ENCODE data around the gene PRKACB. TPM values are rescaled to one million over a fixed set of nuclear protein-coding genes. Genes with fewer than 3 reads are reported as not detected.

The PRKACB gene
- total RNA-seq, 2 experiments from 2014 or later = 49.7 to 52.4 TPM

GRCh38 chr1:84255582-84255981 lies 111.5 kb downstream of the PRKACB start:
- POLR2A ChIA-PET = no interaction called here
- Histone ChIP-seq H3K9me3 (ENCODE audit: control insufficient read depth in 1 of 2, insufficient read depth in 1 of 2, low read length in 2 of 2) (no peaks in the 10 kb centered on the region), H3K27ac (ENCODE audit: low read depth in 1 of 2, low read length in 2 of 2) (no peak overlapping the region), H3K27me3 (ENCODE audit: control insufficient read depth in 1 of 2, insufficient read depth in 2 of 2, low read length in 2 of 2) (no peaks in the 10 kb centered on the region), H3K4me3 (ENCODE audit: low read length) (no peak overlapping the region), H3K4me1 (ENCODE audit: insufficient read depth, low read length) (no peaks in the 10 kb centered on the region), H3K36me3 (ENCODE audit: insufficient read depth, low read length) (no peaks in the 10 kb centered on the region)
- ATAC-seq (ENCODE audit: poor library complexity) = no peak
- H3K36me3 Mint-ChIP-seq (ENCODE audit: low read depth) = no peaks in the 10 kb centered on the region
- CTCF ChIA-PET = no interaction called here
- no peak overlapping the region for H3K27ac Mint-ChIP-seq
- TF ChIP-seq, protein P1, sequence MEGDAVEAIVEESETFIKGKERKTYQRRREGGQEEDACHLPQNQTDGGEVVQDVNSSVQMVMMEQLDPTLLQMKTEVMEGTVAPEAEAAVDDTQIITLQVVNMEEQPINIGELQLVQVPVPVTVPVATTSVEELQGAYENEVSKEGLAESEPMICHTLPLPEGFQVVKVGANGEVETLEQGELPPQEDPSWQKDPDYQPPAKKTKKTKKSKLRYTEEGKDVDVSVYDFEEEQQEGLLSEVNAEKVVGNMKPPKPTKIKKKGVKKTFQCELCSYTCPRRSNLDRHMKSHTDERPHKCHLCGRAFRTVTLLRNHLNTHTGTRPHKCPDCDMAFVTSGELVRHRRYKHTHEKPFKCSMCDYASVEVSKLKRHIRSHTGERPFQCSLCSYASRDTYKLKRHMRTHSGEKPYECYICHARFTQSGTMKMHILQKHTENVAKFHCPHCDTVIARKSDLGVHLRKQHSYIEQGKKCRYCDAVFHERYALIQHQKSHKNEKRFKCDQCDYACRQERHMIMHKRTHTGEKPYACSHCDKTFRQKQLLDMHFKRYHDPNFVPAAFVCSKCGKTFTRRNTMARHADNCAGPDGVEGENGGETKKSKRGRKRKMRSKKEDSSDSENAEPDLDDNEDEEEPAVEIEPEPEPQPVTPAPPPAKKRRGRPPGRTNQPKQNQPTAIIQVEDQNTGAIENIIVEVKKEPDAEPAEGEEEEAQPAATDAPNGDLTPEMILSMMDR (IDR thresholded peaks at IDR 0.05) = no peak
- DNase-seq = no peak
- no peaks in the 10 kb centered on the region for H3K27me3 Mint-ChIP-seq
- no peaks in the 10 kb centered on the region for H3K4me1 Mint-ChIP-seq (ENCODE audit: low read depth)
- H3K4me3 Mint-ChIP-seq = no peak overlapping the region
- peaks cover 8% of the 10 kb centered on the region for H3K9me3 Mint-ChIP-seq
- intact Hi-C loops (cut with DNase I, micrococcal nuclease) = no loop called here

GRCh38 chr1:84257617-84258016 lies 113.5 kb downstream of the PRKACB start:
- intact Hi-C loops (cut with DNase I, micrococcal nuclease) = no loop called here
- ATAC-seq (ENCODE audit: poor library complexity) = no peak
- H3K36me3 Mint-ChIP-seq (ENCODE audit: low read depth) = no peaks in the 10 kb centered on the region
- Histone ChIP-seq H3K4me1 (ENCODE audit: insufficient read depth, low read length) (no peaks in the 10 kb centered on the region), H3K27me3 (ENCODE audit: control insufficient read depth in 1 of 2, insufficient read depth in 2 of 2, low read length in 2 of 2) (no peaks in the 10 kb centered on the region), H3K9me3 (ENCODE audit: control insufficient read depth in 1 of 2, insufficient read depth in 1 of 2, low read length in 2 of 2) (no peaks in the 10 kb centered on the region), H3K36me3 (ENCODE audit: insufficient read depth, low read length) (no peaks in the 10 kb centered on the region), H3K4me3 (ENCODE audit: low read length) (no peak overlapping the region), H3K27ac (ENCODE audit: low read depth in 1 of 2, low read length in 2 of 2) (no peak overlapping the region)
- CTCF ChIA-PET = no interaction called here
- H3K27ac Mint-ChIP-seq = no peak overlapping the region
- no peaks in the 10 kb centered on the region for H3K4me1 Mint-ChIP-seq (ENCODE audit: low read depth)
- TF ChIP-seq, protein P1 (IDR thresholded peaks at IDR 0.05) = no peak
- no peaks in the 10 kb centered on the region for H3K9me3 Mint-ChIP-seq
- H3K4me3 Mint-ChIP-seq = no peak overlapping the region
- no peaks in the 10 kb centered on the region for H3K27me3 Mint-ChIP-seq
- no peak for DNase-seq
- POLR2A ChIA-PET = no interaction called here

DNA sequence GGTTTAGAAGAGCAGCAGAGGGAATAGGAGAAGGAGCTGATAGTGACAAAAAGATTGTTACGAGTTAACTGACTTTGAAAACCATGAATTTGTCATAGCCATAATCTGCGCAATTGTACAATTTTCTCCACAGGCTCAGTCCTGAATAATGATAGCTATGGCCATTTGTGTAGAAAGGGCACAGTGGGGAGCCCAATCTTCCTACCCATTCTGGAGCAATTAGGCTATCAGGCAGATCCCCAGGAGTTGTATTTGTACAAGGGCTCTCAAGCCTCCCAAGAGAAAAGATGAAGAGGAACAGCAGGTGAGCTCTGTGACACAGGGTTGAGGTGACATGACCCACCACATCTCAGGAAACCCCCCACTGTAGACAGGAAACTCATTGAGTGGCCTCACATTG lies 115.3 kb downstream of the PRKACB start:
- ChIA-PET CTCF (no interaction called here), POLR2A (no interaction called here)
- no peak overlapping the region for H3K4me3 ChIP-seq (ENCODE audit: low read length)
- H3K27me3 Mint-ChIP-seq = no peaks in the 10 kb centered on the region
- H3K36me3 Mint-ChIP-seq (ENCODE audit: low read depth) = no peaks in the 10 kb centered on the region
- no peak for ATAC-seq (ENCODE audit: poor library complexity)
- H3K9me3 ChIP-seq (ENCODE audit: control insufficient read depth in 1 of 2, insufficient read depth in 1 of 2, low read length in 2 of 2) = no peaks in the 10 kb centered on the region
- no peak for DNase-seq
- intact Hi-C loops (cut with DNase I, micrococcal nuclease) = no loop called here
- H3K27ac Mint-ChIP-seq = no peak overlapping the region
- no peaks in the 10 kb centered on the region for H3K27me3 ChIP-seq (ENCODE audit: control insufficient read depth in 1 of 2, insufficient read depth in 2 of 2, low read length in 2 of 2)
- no peaks in the 10 kb centered on the region for H3K36me3 ChIP-seq (ENCODE audit: insufficient read depth, low read length)
- no peaks in the 10 kb centered on the region for H3K9me3 Mint-ChIP-seq
- H3K27ac ChIP-seq (ENCODE audit: low read depth in 1 of 2, low read length in 2 of 2) = no peak overlapping the region
- no peak overlapping the region for H3K4me3 Mint-ChIP-seq
- no peaks in the 10 kb centered on the region for H3K4me1 Mint-ChIP-seq (ENCODE audit: low read depth)
- TF ChIP-seq, protein P1 (IDR thresholded peaks at IDR 0.05) = no peak
- no peaks in the 10 kb centered on the region for H3K4me1 ChIP-seq (ENCODE audit: insufficient read depth, low read length)

Measured in CD4-positive, alpha-beta T cell (primary cell).